Measurements from ENCODE around the gene SPATA21.
A peak's percentile ranks its signal among the peaks of the same experiment; 100 is the strongest.

Gene SPATA21

GRCh38 chr1:16351456-16351993, 85.7 kb downstream of the SPATA21 start:
- no peak for ATAC-seq (ENCODE audit: insufficient read depth, low read depth)
- H3K27me3 ChIP-seq (ENCODE audit: insufficient read depth, low read length, poor library complexity): no peaks in the 10 kb centered on the region
- peak overlapping the region; percentile 72 for H3K9ac ChIP-seq (ENCODE audit: low read depth, low read length)
- H3K79me2 ChIP-seq (ENCODE audit: insufficient read depth, low read length): peaks cover 66% of the 10 kb centered on the region
- H3K36me3 ChIP-seq (ENCODE audit: insufficient read depth, low read length): peaks cover 4% of the 10 kb centered on the region; the same call in 1 of the 2 replicates
- H4K20me1 ChIP-seq (ENCODE audit: insufficient read depth, low read length): peaks cover 4% of the 10 kb centered on the region; the same call in 1 of the 2 replicates
- H3K4me3 ChIP-seq (ENCODE audit: low read depth in 1 of 2, low read length in 2 of 2): peak overlapping the region; percentile 98 to 99
- peaks cover 32% of the 10 kb centered on the region for H3K4me1 ChIP-seq (ENCODE audit: insufficient read depth, low read length)
- no peaks in the 10 kb centered on the region for H3K9me3 ChIP-seq (ENCODE audit: insufficient read depth, low read length, severe bottlenecking)
- peak overlapping the region; percentile 84 for H3K27ac ChIP-seq (ENCODE audit: low read length)
- peak overlapping the region; percentile 97 for H2AFZ ChIP-seq (ENCODE audit: low read depth, low read length)
- peak overlapping the region; percentile 73 for H3K4me2 ChIP-seq (ENCODE audit: insufficient read depth, low read length)
- DNase-seq: peak; percentile 21
- no peak for TF ChIP-seq CTCF (IDR thresholded peaks at IDR 0.05; ENCODE audit: borderline replicate concordance, extremely low read depth, low read length, poor library complexity, severe bottlenecking)
- TF ChIP-seq EZH2 (IDR thresholded peaks at IDR 0.05; ENCODE audit: borderline replicate concordance, low read depth, low read length, severe bottlenecking): no peak

- TF ChIP-seq CTCF (IDR thresholded peaks at IDR 0.05; ENCODE audit: borderline replicate concordance, extremely low read depth, low read length, poor library complexity, severe bottlenecking): no peak
- TF ChIP-seq EZH2 (IDR thresholded peaks at IDR 0.05; ENCODE audit: borderline replicate concordance, low read depth, low read length, severe bottlenecking): no peak
- Histone ChIP-seq H3K9me3 (ENCODE audit: insufficient read depth, low read length, severe bottlenecking) (no peaks in the 10 kb centered on the region), H3K79me2 (ENCODE audit: insufficient read depth, low read length) (peaks cover 81% of the 10 kb centered on the region), H3K27me3 (ENCODE audit: insufficient read depth, low read length, poor library complexity) (no peaks in the 10 kb centered on the region), H3K4me3 (ENCODE audit: low read depth in 1 of 2, low read length in 2 of 2) (no peak overlapping the region; a peak in 1 of 4 replicates), H3K36me3 (ENCODE audit: insufficient read depth, low read length) (peaks cover 4% of the 10 kb centered on the region; the same call in 1 of the 2 replicates), H2AFZ (ENCODE audit: low read depth, low read length) (no peak overlapping the region), H4K20me1 (ENCODE audit: insufficient read depth, low read length) (peaks cover 6% of the 10 kb centered on the region; the same call in 1 of the 2 replicates), H3K9ac (ENCODE audit: low read depth, low read length) (0 out of 2 replicates have a peak overlapping the region, but pooled peaks have one; percentile 72), H3K27ac (ENCODE audit: low read length) (no peak overlapping the region), H3K4me1 (ENCODE audit: insufficient read depth, low read length) (peaks cover 32% of the 10 kb centered on the region), H3K4me2 (ENCODE audit: insufficient read depth, low read length) (peak overlapping the region; percentile 73)
- DNase-seq: no peak
- no peak for ATAC-seq (ENCODE audit: insufficient read depth, low read depth)
Measured at GRCh38 chr1:16349847-16350406, 87.3 kb downstream of the SPATA21 start.

Data from DND-41 (cell line).